HG03378 (cell line): ENCODE data around the gene ZGPAT.

Source experiments
- ATAC-seq: cut with Tn5 transposase; IDR thresholded peaks from one replicate; pipeline ENCODE4 v1.9.1; 2021; ENCODE audit warnings: mild to moderate bottlenecking, moderate library complexity; ENCODE audit not compliant: unreplicated experiment

ZGPAT gene

DNA sequence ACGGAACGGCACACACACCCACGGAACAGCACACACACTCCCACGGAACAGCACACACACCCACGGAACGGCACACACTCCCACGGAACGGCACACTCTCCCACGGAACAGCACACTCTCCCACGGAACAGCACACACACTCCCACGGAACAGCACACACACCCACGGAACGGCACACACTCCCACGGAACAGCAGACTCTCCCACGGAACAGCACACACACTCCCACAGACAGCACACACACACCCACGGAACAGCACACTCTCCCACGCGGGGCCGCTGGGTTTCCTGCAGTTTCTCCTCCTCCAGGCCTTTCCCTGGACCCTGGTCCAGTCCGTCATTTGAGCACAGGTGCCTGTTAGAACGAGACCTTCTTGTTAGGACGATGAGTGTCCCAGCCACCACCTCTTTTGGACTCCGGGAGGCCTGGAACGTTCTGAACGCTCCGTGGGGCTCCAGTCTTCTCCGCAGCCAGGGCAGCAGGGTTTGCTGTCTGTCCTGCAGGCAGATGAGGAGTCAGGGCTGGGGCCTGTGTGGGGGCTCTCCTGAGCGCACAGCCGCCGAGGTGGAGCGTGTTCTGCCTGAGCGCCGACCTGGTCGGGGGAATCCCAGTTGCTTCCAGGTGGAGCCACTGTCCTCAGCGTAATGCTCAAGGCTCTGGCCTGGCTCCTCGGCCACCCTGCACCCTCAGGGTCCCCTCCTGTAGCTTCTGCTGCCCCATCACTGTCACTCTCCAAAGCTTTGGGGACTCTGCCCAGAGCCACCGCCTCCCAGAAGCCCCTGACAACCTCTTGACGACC, 29.0 kb upstream of the ZGPAT start:
- ATAC-seq, result no peak

DNA sequence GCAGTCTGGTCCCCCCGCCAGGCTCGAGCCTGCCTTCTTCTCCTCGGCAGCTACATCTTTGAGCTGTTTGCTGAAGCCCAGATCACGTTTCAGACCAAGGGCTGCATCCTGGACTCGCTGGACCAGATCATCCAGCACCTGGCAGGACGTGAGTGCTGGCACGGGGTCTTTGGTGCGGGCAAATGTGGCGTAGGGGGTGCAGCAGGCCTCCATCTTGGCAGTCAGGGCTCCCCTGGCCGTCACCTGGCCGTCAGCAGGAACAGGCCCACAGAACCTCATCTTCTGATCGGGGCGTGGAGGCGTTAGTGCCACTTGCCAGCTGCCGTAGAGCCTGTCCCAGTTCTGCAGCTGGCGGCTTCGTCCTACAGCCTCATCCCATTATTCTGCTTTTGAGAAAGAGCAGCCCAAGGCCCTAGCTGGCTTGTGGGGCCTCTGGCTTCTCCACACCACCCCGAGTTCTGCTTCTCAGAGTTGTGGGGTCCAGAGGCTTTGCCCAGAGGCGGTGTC, 28.0 kb upstream of the ZGPAT start:
- no peak for ATAC-seq

DNA sequence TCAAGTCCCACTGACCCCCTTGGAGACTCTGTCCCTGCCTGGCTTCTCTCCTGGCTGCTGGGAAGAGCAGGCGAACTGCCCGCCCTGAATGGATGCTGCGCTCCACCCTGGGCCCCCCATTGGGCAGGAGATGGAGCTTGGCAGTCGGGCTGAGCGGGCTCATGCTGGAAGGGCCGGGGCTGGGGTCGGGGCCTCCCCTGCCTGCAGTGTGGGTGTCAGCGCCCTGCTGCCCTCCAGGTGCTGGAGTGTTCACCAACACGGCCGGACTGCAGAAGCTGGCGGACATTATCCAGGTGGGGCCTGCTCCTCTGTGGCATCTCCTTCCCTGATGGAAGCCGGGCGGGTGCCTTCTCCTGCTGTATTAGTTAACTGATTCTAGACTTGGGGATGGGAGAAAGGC, 27.4 kb upstream of the ZGPAT start:
- no peak for ATAC-seq

DNA sequence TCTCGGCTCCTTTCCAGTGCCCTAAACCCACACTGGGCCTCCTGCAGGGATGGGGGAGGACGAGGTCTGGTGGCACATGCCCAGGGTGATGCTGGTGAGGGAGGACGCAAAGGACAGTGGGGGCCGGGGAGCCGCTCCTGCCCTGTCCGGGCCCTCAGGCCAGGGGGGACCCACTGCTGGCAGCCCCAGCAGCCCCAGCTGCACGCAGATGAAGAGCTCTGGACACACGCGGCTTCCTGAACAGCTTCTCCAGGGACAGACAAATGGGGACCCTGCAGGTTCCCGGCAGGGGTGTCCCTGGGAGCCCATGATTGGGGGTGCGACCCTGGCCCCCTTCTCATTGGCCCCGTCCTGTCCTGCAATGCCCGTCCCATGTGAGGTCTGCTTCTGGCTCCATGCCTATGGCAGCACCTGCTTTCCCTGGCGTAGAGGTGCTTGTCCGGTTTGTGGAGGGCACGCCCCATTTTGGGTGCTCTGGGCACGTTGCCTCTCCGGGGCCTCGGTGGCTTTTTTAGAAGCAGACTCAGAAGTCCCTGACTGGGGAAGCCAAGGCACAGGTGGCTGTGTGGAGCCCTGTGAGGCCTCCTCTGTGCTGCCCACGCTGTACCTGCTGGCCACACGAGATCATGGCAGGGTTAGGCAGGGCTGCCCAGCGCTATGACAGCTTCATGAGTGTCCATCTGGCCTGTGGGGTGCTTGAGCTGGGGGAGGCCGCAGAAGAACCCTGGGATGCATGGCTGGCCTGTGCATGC, 26.8 kb upstream of the ZGPAT start:
- no peak for ATAC-seq

DNA sequence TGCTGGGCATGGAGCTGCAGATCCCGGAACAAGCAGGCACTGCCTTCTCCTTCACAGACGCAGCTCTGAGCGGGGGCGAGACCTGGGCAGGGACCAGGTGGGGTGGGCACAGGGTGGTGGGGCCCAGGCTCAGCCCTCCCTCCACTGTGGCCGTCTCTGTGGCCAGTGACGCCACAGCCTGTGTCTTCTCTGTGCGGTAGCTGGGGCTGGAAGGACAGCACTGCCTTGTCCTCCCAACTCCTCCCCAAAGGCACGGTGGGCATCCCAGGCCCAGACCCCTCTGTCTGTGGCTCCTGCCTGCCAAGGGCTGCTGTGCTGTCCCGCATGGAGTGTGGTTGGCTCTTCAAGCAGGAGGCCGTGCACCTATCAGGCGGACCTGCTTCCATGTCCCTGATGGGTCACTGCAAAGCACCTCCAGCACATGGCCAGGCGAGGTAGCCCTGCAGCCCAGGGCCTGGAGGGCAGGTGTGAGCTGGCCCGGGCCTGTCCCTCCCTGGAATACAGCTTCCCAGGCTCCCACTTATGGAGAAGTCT, 26.2 kb upstream of the ZGPAT start:
- ATAC-seq, result no peak

DNA sequence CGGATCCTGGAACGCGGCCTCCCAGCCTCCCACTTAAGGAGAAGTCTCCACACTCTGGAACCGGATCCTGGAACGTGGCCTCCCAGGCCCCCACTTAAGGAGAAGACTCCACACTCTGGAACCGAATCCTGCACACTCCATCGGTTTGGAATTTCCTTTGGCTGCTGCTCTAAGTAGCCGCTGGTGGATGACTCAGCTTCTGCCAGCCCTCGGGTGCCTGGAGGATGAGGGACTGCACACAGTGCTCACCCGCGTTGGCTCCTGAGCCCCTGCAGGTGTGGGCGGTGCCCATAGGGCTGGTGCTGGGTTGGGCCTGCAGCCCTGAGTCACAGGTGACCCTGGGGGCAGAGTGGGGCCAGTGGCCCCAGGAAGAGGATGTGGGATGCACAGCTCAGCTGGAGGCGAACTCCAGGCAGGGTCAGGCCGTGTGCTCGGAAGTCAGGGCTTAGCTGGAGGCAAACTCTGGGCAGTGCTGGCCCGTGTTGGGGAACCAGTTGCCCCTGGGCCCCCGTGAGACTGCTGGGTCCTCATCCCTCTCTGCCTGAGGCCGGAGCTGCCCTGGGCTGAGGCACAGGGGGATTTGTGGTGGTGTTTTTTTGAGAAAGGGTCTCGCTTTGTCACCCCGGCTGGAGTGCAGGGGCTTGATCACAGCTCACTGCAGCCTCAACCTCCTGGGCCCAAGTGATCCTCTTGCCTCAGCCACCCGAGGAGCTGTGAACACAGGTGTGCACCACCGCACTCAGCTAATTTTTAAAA, 25.3 kb upstream of the ZGPAT start:
- ATAC-seq, result no peak

DNA sequence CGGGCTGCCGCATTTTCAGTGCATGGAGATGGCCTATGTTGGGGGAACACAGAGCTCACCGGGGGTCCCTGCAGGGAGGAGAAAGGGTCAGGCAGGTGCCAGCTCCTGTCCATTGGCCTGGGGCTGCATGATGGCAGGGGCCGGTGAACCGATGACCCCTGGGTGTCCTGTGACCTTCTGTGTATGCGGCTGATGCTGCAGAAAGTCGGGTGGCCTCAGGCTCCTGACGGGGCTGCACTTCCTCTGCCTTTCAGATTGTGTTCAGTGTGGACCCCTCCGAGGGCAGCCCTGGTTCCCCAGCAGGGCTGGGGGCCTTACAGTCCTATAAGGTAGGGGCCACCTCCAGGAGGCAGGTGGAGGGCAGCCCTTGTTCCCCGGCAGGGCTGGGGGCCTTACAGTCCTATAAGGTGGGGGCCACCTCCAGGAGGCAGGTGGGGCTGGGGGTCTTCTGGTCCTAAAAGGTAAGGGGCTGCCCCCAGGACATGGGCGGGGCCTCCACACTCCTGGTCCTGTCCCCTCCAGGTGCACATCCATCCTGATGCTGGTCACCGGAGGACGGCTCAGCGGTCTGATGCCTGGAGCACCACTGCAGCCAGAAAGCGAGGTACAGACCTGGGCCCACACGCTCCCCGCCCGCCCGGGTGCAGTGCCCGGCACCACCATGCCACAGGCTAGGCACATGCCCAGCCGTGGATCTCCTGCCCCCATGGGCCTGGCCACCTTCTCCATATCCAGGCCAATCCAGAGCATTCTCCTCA, 22.4 kb upstream of the ZGPAT start:
- no peak for ATAC-seq

DNA sequence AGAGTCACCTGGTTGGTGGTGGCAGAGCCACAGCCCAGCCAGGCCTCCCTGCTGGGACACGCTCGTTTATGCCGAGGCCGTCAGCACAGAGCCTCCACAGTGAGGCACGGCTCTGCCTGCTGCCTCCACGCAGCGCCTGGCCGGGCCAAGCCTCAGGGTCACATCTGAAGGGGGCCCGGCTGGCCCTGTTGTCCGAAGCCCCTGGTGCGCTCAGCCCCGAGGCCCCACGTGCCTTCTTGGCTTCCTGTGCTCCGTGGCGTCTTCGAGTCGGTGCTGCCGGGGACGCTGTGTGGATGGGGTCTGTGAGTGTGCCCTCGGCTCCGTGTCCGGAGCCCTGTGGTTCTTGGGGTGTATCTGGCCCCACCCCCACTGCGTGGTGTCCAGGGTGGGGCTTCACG, 21.7 kb upstream of the ZGPAT start:
- no peak for ATAC-seq

DNA sequence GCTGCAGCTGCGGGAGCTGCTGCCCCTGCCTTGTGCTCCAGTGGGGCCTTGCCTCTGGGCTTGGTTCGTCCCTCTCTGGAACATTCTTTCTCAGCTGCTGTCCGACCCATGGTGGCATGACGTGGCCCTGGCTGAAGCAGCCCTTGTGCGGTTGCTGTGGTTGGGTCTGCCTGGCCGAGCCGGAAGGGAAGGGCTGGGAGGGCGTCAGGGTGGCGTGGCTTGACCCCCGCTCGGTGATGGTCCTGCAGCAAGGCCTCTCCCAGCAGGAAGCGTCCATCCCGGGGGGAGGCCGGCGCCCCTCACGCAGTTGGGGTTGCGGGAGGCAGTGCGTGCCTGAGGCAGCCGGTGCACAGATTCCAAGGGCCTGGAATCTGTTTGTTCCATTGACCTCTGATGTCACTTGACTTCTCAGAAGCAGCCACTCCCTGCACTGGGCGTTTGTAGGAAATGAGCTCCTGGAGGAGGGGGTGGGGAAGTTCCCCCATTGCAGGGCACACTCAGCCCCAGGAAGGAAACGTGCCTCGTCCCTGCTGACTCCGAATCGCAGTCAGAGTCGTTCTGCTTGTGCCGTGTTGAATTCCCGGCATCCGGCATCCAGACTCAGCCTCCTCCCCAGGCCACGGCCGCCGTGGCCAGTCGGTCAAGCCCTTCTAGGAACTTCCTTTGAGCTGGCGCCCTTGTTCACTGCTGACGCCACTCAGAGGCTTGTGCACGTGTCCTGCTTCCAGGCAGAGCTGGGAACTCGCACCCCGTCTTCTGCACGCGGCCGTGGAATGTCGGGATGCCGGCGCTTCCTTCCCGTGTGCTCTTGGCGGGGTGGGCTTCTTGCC, 21.1 kb upstream of the ZGPAT start:
- no peak for ATAC-seq

DNA sequence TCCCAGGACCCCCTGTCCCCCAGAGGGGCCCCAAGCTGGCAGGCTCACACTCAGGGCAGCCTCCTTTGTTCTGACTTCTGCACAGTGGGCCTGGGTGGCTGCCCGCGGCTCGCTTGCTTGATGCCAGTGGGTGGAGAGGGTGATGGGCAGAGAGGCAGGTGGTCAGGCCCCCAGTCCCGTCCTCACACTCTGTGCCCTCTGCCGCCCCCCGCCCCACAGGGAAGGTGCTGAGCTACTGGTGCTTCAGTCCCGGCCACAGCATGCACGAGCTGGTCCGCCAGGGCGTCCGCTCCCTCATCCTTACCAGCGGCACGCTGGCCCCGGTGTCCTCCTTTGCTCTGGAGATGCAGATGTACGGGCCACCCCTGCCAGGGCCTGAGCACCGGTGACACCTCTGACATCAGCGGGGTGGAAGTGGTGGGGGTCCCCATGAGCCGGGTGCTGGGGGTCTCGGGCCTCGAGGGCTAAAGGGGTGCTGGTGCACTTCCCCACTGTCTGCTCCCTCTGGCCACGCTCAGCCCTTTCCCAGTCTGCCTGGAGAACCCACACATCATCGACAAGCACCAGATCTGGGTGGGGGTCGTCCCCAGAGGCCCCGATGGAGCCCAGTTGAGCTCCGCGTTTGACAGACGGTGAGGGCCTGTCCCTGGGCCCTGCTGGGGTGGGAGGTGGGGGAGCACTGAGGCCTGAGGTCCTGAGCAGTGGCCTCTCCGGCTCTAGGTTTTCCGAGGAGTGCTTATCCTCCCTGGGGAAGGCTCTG, 20.2 kb upstream of the ZGPAT start:
- no peak for ATAC-seq

DNA sequence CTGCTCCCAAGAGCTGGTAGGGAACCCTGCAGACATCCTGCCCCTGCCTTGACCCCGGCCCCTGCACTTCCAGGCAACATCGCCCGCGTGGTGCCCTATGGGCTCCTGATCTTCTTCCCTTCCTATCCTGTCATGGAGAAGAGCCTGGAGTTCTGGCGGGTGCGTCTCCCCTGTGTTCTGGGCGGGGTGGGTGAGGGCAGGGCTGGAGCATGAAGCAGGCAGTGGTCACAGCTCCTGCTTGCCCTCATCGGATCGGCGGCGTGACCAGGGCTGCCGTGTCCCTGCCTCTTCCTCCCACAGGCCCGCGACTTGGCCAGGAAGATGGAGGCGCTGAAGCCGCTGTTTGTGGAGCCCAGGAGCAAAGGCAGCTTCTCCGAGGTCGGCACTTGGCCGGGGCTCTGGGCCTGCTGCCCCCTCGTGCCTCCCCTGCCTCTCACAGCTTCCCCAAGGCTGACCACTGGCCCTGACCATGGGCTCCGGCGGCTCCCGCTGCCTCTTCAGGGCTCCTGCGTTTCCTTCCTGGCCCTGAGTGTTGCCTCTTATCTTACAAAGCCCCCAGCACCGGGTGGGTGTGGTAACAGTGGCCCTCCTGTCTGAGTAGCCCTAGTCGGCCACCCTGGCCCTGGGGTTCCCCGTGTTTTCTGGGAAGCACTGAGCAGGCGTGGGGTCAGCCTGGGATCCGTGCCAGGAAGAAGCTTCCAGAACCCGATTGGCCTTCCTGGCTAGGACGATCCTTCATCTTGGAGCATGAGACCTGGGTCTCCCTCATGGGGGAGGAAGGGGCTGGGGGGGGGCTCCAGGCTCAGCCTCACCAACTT, 19.4 kb upstream of the ZGPAT start:
- no peak for ATAC-seq

DNA sequence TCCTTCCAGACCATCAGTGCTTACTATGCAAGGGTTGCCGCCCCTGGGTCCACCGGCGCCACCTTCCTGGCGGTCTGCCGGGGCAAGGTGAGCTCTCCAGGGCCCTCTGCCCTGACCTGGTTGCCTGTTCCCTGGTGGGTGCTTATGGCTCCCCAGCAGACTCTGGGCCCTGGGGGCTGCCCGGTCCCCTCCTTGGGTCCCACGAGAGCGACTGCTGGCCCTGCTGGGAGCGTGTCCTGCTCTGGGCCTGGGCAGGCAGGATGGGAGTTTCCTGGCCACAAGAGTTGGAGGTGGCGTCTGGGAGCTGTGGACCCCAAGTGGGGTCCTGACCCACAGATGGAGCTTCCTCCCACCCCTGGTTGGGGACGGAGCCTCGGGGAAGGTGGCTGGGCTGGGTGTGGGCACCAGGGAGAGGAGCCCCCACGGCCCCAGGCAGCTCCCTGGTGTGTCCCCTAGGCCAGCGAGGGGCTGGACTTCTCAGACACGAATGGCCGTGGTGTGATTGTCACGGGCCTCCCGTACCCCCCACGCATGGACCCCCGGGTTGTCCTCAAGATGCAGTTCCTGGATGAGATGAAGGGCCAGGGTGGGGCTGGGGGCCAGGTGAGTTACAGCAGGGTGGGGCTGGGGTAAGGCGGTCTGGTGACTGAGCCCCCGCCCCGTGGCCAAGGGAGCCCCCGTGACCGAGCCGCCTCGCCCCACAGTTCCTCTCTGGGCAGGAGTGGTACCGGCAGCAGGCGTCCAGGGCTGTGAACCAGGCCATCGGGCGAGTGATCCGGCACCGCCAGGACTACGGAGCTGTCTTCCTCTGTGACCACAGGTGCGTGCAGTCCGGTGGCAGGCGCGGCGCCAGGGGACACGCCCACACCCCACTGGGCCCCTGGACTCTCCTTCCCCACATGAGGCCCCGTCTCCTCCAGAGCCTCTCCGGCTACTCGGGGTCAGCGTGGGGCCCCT, 18.5 kb upstream of the ZGPAT start:
- no peak for ATAC-seq

DNA sequence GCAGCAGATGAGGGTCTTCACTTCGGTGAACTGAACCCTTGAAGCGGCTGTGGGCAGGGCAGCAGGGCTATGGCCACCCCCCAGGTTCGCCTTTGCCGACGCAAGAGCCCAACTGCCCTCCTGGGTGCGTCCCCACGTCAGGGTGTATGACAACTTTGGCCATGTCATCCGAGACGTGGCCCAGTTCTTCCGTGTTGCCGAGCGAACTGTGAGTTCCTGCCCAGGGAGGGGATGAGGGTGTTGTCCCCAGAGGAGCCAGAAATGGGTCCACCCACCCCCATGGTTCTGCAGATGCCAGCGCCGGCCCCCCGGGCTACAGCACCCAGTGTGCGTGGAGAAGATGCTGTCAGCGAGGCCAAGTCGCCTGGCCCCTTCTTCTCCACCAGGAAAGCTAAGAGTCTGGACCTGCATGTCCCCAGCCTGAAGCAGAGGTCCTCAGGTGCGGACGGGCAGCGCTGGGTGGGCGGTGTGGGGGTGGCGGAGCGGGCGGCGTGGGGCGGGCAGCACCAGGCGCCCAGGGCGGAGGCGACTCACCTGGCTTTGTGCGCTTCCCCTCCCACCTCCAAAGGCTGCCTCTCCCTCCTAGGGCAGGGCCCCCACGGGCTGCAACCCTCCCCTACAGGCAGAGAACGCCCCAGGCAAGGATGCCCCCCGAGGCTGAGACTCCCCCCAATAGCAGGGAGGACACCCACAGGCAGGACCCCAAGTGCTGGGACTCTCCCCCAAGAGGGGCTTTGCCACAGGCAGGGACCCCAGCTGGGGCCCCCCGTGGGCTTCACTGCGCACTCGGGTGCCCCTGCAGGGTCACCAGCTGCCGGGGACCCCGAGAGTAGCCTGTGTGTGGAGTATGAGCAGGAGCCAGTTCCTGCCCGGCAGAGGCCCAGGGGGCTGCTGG, 17.6 kb upstream of the ZGPAT start:
- ATAC-seq, result no peak

DNA sequence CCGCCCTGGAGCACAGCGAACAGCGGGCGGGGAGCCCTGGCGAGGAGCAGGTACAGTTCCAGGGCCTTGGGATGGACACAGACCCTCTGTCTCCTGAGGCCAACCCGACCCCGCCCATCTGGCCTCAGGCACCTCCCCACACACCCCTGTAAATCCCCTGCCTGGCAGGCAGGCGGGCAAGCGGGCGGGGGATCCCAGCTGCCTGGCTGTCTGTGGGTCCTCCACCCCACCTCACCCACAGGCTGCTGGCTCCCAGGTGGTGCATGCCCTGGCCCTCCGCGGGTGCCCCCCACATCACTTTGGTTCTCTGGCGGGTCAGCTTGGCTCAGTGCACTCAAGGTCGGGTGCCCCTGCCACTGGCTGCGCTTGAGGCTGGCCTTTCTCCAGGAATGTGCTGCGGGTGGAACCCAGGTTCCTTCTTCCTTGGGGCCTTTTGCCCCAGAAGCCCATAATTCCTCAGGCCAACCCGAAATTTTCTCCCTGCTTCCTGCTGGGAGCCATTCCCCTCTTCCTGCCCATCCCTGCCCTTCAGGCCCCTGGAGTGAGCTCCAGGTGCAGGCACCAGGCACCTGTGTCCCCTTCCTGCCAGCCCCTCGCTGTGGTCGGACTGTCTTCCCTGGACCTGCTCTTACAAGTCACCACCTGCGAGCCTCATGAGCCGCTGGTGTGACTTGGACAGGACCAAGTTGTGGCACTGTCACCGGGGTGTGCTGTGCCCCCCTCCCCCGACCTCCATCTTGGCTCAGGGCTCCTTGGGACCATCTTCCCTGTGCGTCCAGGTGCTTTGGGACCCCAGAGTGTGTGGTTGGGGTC, 16.7 kb upstream of the ZGPAT start:
- ATAC-seq, result no peak
